AG09309 (cell line): Measurements from ENCODE around the gene KIRREL1.

ENCODE experiments used
- DNase-seq: peaks from one replicate; pipeline ENCODE4 v3.0.0-alpha.2; 2010; ENCODE audit warnings: low read depth
- H3K4me3 ChIP-seq: 2 replicates; pipeline ENCODE4 v1.5.1; 2011; ENCODE audit warnings: mild to moderate bottlenecking, low read depth, low read length, moderate library complexity; ENCODE audit not compliant: control insufficient read depth
- TF ChIP-seq, protein P1 (sequence below): IDR thresholded peaks from 2 replicates; pipeline ENCODE4 v1.5.1; 2011; ENCODE audit warnings: mild to moderate bottlenecking, low read depth, low read length, inconsistent platforms; ENCODE audit not compliant: insufficient read depth, control insufficient read depth; ENCODE audit errors: missing control alignments

KIRREL1 gene

GRCh38 chr1:157993918-157994605, 617 bp downstream of the KIRREL1 start:
- H3K4me3 ChIP-seq: peak overlapping the region; percentile 91
- no peak for DNase-seq
- TF ChIP-seq, protein P1, sequence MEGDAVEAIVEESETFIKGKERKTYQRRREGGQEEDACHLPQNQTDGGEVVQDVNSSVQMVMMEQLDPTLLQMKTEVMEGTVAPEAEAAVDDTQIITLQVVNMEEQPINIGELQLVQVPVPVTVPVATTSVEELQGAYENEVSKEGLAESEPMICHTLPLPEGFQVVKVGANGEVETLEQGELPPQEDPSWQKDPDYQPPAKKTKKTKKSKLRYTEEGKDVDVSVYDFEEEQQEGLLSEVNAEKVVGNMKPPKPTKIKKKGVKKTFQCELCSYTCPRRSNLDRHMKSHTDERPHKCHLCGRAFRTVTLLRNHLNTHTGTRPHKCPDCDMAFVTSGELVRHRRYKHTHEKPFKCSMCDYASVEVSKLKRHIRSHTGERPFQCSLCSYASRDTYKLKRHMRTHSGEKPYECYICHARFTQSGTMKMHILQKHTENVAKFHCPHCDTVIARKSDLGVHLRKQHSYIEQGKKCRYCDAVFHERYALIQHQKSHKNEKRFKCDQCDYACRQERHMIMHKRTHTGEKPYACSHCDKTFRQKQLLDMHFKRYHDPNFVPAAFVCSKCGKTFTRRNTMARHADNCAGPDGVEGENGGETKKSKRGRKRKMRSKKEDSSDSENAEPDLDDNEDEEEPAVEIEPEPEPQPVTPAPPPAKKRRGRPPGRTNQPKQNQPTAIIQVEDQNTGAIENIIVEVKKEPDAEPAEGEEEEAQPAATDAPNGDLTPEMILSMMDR: peak; percentile 29

DNA sequence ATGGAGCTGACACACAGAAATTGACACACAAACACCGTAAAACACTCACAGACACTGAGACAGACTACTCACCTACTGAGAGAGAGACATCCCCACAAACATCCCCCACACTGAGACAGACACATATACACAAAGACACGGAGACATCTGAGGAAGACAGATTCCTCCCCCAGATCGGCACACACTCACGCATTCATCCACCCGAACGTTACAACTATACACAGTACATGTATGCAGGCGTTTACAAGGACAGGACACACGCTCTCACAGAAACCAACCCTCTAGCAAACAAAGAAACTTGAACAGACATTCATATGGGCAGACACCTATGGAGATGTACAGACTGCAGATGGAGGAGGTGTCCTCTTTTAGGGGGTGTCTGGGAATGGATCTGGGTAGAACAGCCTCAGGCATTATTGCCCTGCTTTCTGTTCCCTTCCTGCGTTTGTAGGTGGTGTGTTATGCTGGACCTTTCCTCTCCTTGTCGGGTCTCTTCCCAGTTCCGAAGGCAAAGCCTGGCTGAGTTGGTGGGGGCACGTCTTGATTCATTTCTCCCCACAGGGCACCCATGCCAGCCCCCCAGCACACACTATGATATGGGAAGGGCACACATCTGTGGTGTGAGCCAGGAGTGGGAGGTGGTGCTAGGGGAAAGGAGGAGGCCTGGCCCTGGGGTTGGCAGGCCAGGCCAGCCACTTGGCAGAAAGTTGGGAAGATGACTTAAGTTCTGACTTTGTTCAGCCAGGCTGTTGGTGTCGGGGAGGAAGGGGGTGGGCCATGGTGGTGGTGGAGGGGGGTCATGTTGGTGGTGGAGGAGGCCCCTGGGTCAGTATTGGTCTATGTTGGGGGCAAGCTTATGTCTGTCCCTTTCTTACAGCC, 1.5 kb downstream of the KIRREL1 start:
- DNase-seq: no peak
- peak overlapping the region; percentile 91 for H3K4me3 ChIP-seq
- TF ChIP-seq, protein P1: no peak

- no peak for DNase-seq
- TF ChIP-seq, protein P1: peak; percentile 26
- peak overlapping the region; percentile 91 for H3K4me3 ChIP-seq
Observed at GRCh38 chr1:157995583-157996169, 2.2 kb downstream of the KIRREL1 start.

- H3K4me3 ChIP-seq: peak overlapping the region; percentile 91
- no peak for DNase-seq
- TF ChIP-seq, protein P1: no peak
Observed at GRCh38 chr1:157996433-157996832, 3.0 kb downstream of the KIRREL1 start.

- H3K4me3 ChIP-seq: no peak overlapping the region
- TF ChIP-seq, protein P1: no peak
- no peak for DNase-seq
Observed at GRCh38 chr1:158000507-158000906, 7.1 kb downstream of the KIRREL1 start.

DNA sequence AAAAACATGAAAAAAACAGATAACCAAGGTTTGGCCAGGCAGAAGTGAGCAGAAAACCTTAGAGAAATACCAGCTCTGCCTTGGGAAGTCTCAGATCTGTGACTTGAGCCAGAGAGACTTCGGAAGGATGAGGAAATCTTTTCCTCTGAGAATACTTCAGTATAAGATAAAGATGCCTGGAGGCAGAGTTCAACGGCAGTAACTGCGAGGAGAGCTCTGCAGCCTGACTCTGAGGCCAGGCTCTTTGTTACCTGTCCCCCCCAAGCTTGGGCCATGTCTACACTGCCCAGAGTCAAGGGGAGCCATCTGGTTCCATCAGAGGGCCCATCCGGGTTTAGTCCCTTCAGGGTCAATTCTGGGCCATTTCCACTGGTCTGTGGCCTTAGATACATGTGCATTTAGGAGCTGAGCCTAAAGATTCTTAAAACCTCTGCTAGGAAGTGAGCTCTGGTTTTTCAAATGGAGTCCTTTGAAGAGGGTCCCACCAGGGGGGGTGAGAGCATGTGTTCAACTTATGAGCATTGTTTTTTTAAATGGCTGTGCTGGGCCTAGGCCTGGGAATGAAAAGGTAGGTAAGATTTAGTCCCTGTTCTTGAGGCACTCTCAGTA, 8.7 kb downstream of the KIRREL1 start:
- no peak overlapping the region for H3K4me3 ChIP-seq
- DNase-seq: no peak
- TF ChIP-seq, protein P1: no peak
